Left lung (tissue), 10 donors: ENCODE measurements around the gene LAMA2. TPM values are rescaled to one million over a fixed set of nuclear protein-coding genes. Genes with fewer than 3 reads are reported as not detected.

Source experiments
- ATAC-seq: fragments of 200-7000 bp; cut with Tn5 transposase; one replicate; pipeline ENCODE4 v1.9.1; 2020; ENCODE audit warnings: moderate library complexity
- DNase-seq, 4 donors: peaks; one replicate each; pipeline ENCODE4 v3.0.0-alpha.2; 2013 to 2020
- H3K27ac ChIP-seq, 2 donors: fragments of 200-600 bp; sonication (generic) in 1 of 2; one replicate each; pipeline versions ENCODE4 v1.5.0 to v1.8.0; 2020 to 2021
- H3K27me3 ChIP-seq, 2 donors: fragments of 200-600 bp; sonication (generic) in 1 of 2; one replicate each; pipeline versions ENCODE4 v1.5.0 to v1.8.0; 2020 to 2021
- H3K36me3 ChIP-seq, 2 donors: fragments of 200-600 bp; sonication (generic) in 1 of 2; one replicate each; pipeline versions ENCODE4 v1.5.0 to v1.8.0; 2020 to 2021
- H3K4me1 ChIP-seq, 2 donors: fragments of 200-600 bp; one replicate each; pipeline ENCODE4 v1.8.0; 2021
- H3K4me3 ChIP-seq, 2 donors: fragments of 200-600 bp; sonication (generic) in 1 of 2; one replicate each; pipeline versions ENCODE4 v1.5.0 to v1.8.0; 2020 to 2021; ENCODE audit warnings: mild to moderate bottlenecking in 1 of 2
- H3K9me3 ChIP-seq, 2 donors: fragments of 200-600 bp; sonication (generic) in 1 of 2; one replicate each; pipeline versions ENCODE4 v1.5.0 to v1.8.0; 2020 to 2021
- intact Hi-C, 2 donors: fragments of 100-400 bp; cut with DNase I; formaldehyde crosslinking; loops; one replicate each; pipeline versions ENCODE4 v1.11.2 to v1.14.2; 2022
- polyA plus RNA-seq, 6 donors: library from polyadenylated mRNA; unstranded; fragments of 120-200 nt; gene quantifications; one replicate each; pipeline ENCODE4 v1.2.1, GENCODE V29; 2013; ENCODE audit not compliant: insufficient read length in 6 of 6
- total RNA-seq, 2 donors: library from RNA; stranded (reverse); fragmentation: NEBNext Ultra II Directional; extraction: Animal tissue kit (Norgen Biotek cat#: 25700); gene quantifications; one replicate each; pipeline ENCODE4 v1.2.1, GENCODE V29; 2021
- TF ChIP-seq, protein P1 (sequence below), 2 donors: fragments of 200-600 bp; sonication (generic) in 1 of 2; IDR thresholded peaks; one replicate each; pipeline versions ENCODE4 v1.5.0 to v1.8.0; 2021; ENCODE audit warnings: antibody characterized with exemption in 2 of 2
- donor health status: DM: no; HTN: yes; CAD: no.
- donor health status: DM: no; HTN: no; CAD: no.

Gene LAMA2
- total and polyA plus RNA-seq, 8 donors = 32.7 to 91.7 (median 64.7) TPM

DNA sequence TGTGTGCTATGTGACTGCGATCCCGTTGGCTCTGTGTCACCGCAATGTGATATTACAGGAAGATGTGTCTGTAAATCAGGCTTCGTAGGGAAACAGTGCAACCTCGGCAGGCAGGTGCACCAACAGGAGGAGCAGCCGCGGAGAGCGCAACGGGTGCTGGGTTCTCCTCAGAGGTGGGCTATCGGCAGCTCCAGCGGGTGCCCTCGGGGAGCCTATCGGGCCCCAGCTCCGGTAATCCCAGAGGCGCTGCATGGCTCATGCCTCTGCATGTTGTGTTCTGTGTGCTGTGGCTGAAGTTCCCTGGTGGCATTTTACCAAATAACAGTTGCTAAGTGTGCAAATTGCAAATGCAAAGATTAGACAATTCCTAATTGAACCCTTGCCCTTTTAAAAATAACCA lies 409.9 kb downstream of the LAMA2 start:
- no peaks in the 10 kb centered on the region for H3K27me3 ChIP-seq
- no peaks in the 10 kb centered on the region for H3K4me1 ChIP-seq
- DNase-seq = peak in 1 of 4 donors; percentile 67
- TF ChIP-seq, protein P1, sequence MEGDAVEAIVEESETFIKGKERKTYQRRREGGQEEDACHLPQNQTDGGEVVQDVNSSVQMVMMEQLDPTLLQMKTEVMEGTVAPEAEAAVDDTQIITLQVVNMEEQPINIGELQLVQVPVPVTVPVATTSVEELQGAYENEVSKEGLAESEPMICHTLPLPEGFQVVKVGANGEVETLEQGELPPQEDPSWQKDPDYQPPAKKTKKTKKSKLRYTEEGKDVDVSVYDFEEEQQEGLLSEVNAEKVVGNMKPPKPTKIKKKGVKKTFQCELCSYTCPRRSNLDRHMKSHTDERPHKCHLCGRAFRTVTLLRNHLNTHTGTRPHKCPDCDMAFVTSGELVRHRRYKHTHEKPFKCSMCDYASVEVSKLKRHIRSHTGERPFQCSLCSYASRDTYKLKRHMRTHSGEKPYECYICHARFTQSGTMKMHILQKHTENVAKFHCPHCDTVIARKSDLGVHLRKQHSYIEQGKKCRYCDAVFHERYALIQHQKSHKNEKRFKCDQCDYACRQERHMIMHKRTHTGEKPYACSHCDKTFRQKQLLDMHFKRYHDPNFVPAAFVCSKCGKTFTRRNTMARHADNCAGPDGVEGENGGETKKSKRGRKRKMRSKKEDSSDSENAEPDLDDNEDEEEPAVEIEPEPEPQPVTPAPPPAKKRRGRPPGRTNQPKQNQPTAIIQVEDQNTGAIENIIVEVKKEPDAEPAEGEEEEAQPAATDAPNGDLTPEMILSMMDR (IDR thresholded peaks at IDR 0.05) = no peak
- ATAC-seq = no peak
- H3K9me3 ChIP-seq = no peaks in the 10 kb centered on the region
- no peaks in the 10 kb centered on the region for H3K36me3 ChIP-seq
- no peak overlapping the region for H3K27ac ChIP-seq
- no peak overlapping the region for H3K4me3 ChIP-seq
- intact Hi-C loops = no loop called here

DNA sequence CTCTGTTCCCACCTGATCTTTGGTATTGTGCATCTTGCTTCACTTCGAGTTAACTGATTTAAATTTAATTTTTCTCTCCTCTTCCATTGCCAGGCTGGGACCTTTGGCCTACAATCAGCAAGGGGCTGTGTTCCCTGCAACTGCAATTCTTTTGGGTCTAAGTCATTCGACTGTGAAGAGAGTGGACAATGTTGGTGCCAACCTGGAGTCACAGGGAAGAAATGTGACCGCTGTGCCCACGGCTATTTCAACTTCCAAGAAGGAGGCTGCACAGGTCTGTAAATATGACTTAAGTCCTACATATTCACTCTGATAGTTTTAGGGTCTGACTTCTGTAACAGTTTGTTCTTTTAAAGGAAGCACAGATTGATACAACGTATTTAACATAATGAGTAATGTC lies 414.7 kb downstream of the LAMA2 start:
- H3K9me3 ChIP-seq = no peaks in the 10 kb centered on the region
- intact Hi-C loops = no loop called here
- DNase-seq (no peak), ATAC-seq (no peak)
- H3K27ac ChIP-seq = no peak overlapping the region
- H3K27me3 ChIP-seq = no peaks in the 10 kb centered on the region
- H3K4me3 ChIP-seq = no peak overlapping the region
- TF ChIP-seq, protein P1 (IDR thresholded peaks at IDR 0.05) = no peak
- no peaks in the 10 kb centered on the region for H3K36me3 ChIP-seq
- no peaks in the 10 kb centered on the region for H3K4me1 ChIP-seq

DNA sequence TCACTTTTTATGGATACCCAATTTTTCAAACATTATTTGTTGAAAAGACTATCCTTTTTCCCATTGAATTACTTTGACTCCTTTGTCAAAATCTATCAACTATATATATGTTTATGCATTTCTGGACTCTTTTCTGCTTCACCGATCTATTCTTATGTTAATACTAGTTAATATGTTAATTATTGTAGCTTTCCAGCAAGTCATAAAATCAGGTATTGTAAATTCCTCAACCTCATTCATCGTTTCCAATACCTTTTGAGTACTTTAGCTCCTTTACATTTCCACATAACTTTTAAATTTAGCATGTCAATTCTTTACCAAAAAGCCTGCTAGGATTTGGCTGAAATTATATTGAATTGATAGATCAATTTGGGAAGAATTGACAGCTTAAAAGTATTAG lies 419.7 kb downstream of the LAMA2 start:
- DNase-seq = no peak
- no peak for ATAC-seq
- H3K36me3 ChIP-seq = no peaks in the 10 kb centered on the region
- no peaks in the 10 kb centered on the region for H3K9me3 ChIP-seq
- no peaks in the 10 kb centered on the region for H3K27me3 ChIP-seq
- intact Hi-C loops = no loop called here
- TF ChIP-seq, protein P1 (IDR thresholded peaks at IDR 0.05) = no peak
- no peaks in the 10 kb centered on the region for H3K4me1 ChIP-seq
- no peak overlapping the region for H3K4me3 ChIP-seq
- H3K27ac ChIP-seq = no peak overlapping the region

DNA sequence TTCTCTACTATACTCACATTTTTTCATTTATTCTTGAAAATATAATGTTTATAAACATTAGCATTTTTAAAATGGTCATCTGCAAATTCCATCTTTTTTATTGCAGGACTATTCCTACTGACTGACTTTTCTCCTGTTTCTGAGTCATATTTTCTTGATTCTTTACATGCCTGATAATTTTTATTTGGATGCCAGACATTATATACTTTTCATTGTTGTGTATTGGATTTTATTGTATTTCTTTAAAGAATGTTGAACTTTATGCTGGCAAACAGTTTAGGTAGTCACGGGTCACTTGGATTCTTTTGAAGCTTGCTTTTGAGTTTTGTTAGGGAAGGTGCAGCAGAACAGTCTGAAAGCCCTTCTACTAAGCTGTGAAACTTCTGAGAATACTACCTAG lies 423.9 kb downstream of the LAMA2 start:
- intact Hi-C loops = no loop called here
- Histone ChIP-seq H3K4me3 (no peak overlapping the region), H3K27ac (no peak overlapping the region)

DNA sequence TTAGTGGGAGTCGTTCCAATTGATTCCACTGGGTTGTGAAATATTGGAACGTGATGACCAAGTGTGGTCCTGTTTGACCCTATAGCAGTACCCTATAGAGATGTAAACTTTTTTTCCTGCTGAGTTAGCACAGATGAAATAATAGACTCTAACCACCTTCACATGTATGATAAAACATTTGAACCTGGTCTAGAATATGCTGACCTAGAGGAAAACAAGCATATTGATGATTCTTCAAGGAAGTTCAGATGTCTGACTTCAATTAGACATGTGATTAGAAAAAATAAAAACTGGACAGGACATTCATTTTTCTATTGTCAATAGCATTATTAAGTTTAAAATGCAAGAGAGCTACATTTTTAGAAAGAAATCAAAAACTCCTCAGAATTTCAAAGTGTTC lies 424.9 kb downstream of the LAMA2 start:
- no peaks in the 10 kb centered on the region for H3K27me3 ChIP-seq
- H3K9me3 ChIP-seq = no peaks in the 10 kb centered on the region
- TF ChIP-seq, protein P1 (IDR thresholded peaks at IDR 0.05) = no peak
- intact Hi-C loops = no loop called here
- H3K36me3 ChIP-seq = no peaks in the 10 kb centered on the region
- ATAC-seq = no peak
- DNase-seq = no peak
- H3K27ac ChIP-seq = no peak overlapping the region
- H3K4me3 ChIP-seq = no peak overlapping the region
- H3K4me1 ChIP-seq = no peaks in the 10 kb centered on the region

More for the DNA sequence above, 423.9 kb downstream of the LAMA2 start:
- Histone ChIP-seq H3K4me1 (no peaks in the 10 kb centered on the region), H3K36me3 (no peaks in the 10 kb centered on the region), H3K27me3 (no peaks in the 10 kb centered on the region), H3K9me3 (no peaks in the 10 kb centered on the region)
- TF ChIP-seq, protein P1 (IDR thresholded peaks at IDR 0.05) = no peak
- DNase-seq (no peak), ATAC-seq (no peak)
